HCT116 (cell line): Measurements from ENCODE around the gene ABCA8. TPM values are rescaled to one million over a fixed set of nuclear protein-coding genes. Genes with fewer than 3 reads are reported as not detected.

Experiments
- ATAC-seq: fragments of 200-7000 bp; cut with Tn5 transposase; 2 replicates; pipeline ENCODE4 v1.9.1; 2020; ENCODE audit warnings: mild to moderate bottlenecking, moderate library complexity
- BruUV-seq: library from RNA; stranded (reverse); fragments of 400-500 nt; replicated peaks from 2 replicates; lab custom pipeline; 2021; lab: Mats Ljungman, UMichigan
- CTCF ChIA-PET: fragments of 300-600 bp; sonication (Branson Sonifier 250); formaldehyde crosslinking; loops from one replicate; lab custom pipeline; 2021; ENCODE audit warnings: antibody characterized with exemption; lab: Charles Lee
- POLR2A ChIA-PET: fragments of 300-600, 350-600 bp; sonication (Branson Sonifier 250); formaldehyde crosslinking; loops from one replicate; lab custom pipeline; 2021; ENCODE audit warnings: antibody characterized with exemption; lab: Charles Lee
- RAD21 ChIA-PET, 2 experiments: fragments of 300-600 bp; sonication (Branson Sonifier 250); formaldehyde crosslinking; loops; one replicate each; lab custom pipeline; 2023; ENCODE audit warnings: low total read pairs in 2 of 2; ENCODE audit not compliant: uncharacterized antibody in 2 of 2, unreplicated experiment in 2 of 2, low non-redundant PET in 1 of 2; lab: Charles Lee
- DNase-seq: peaks from one replicate; pipeline ENCODE4 v3.0.0-alpha.2; 2010; ENCODE audit warnings: low read depth, low spot score
- H2AFZ ChIP-seq: fragments of 200-600 bp; shearing (Covaris generic), sonication (generic); 2 replicates; pipeline ENCODE4 v1.6.1; 2017; ENCODE audit warnings: low read depth, mixed run types, mixed read lengths, antibody characterized with exemption, low read length; ENCODE audit not compliant: poor library complexity, severe bottlenecking
- H3K27ac ChIP-seq: 2 replicates; pipeline ENCODE4 v1.5.1; 2012; ENCODE audit warnings: low read depth, low read length
- H3K27me3 ChIP-seq: fragments of 200-600 bp; sonication (generic); 2 replicates; pipeline ENCODE4 v1.6.1; 2016; ENCODE audit warnings: mixed run types, low read length, mixed read lengths; ENCODE audit not compliant: insufficient read depth
- H3K36me3 ChIP-seq, 2 experiments: fragments of 200-500 bp in 1 of 2; fragments of 200-600 bp in 1 of 2; sonication (Bioruptor generic) in 1 of 2; sonication (generic) in 1 of 2; 2 replicates each; pipeline versions ENCODE4 v1.5.1 to v1.6.1; 2014 to 2016; ENCODE audit warnings: low read length in 2 of 2, inconsistent platforms in 1 of 2, mixed read lengths in 1 of 2, mixed run types in 1 of 2; ENCODE audit not compliant: insufficient read depth in 2 of 2, control insufficient read depth in 1 of 2
- H3K4me1 ChIP-seq, 2 experiments: fragments of 200-600 bp in 1 of 2; sonication (generic) in 1 of 2; 2 replicates each; pipeline versions ENCODE4 v1.5.1 to v1.6.1; 2012 to 2017; ENCODE audit warnings: low read length in 2 of 2, inconsistent platforms in 1 of 2, mild to moderate bottlenecking in 1 of 2, mixed read lengths in 1 of 2, mixed run types in 1 of 2, moderate library complexity in 1 of 2; ENCODE audit not compliant: insufficient read depth in 2 of 2, control insufficient read depth in 1 of 2
- H3K4me2 ChIP-seq: fragments of 200-600 bp; sonication (generic); 2 replicates; pipeline ENCODE4 v1.6.1; 2017; ENCODE audit warnings: mixed run types, low read length, mixed read lengths
- H3K4me3 ChIP-seq, 2 experiments: fragments of 200-600 bp in 1 of 2; sonication (generic) in 1 of 2; replicated peaks in 1 of 2; 2 replicates each; pipeline ENCODE4 v1.5.1; 2011 to 2016; ENCODE audit warnings: low read length in 2 of 2, control low read depth in 1 of 2, low read depth in 1 of 2, mild to moderate bottlenecking in 1 of 2, mixed read lengths in 1 of 2, mixed run types in 1 of 2
- H3K79me2 ChIP-seq: fragments of 200-600 bp; sonication (generic); 2 replicates; pipeline ENCODE4 v1.6.1; 2017; ENCODE audit warnings: mild to moderate bottlenecking, mixed run types, low read length, moderate library complexity, mixed read lengths; ENCODE audit not compliant: insufficient read depth
- H3K9ac ChIP-seq: fragments of 200-600 bp; sonication (generic); 2 replicates; pipeline ENCODE4 v1.6.1; 2016; ENCODE audit warnings: low read length, mixed read lengths
- H3K9me2 ChIP-seq: fragments of 200-600 bp; sonication (generic), shearing (Covaris generic); 2 replicates; pipeline ENCODE4 v1.6.1; 2017; ENCODE audit warnings: mixed run types, mild to moderate bottlenecking, moderate library complexity; ENCODE audit not compliant: insufficient read depth
- H3K9me3 ChIP-seq, 2 experiments: fragments of 200-500 bp in 1 of 2; fragments of 200-600 bp in 1 of 2; sonication (Bioruptor generic) in 1 of 2; sonication (generic) in 1 of 2; 2 replicates each; pipeline ENCODE4 v1.6.1; 2014 to 2017; ENCODE audit warnings: low read length in 2 of 2, mixed read lengths in 2 of 2, inconsistent platforms in 1 of 2, low read depth in 1 of 2, mild to moderate bottlenecking in 1 of 2, mixed run types in 1 of 2, moderate library complexity in 1 of 2; ENCODE audit not compliant: control insufficient read depth in 1 of 2, insufficient read depth in 1 of 2
- H4K20me1 ChIP-seq: fragments of 200-600 bp; sonication (generic), shearing (Covaris generic); 2 replicates; pipeline ENCODE4 v1.6.1; 2017; ENCODE audit warnings: mixed run types, mild to moderate bottlenecking, moderate library complexity; ENCODE audit not compliant: insufficient read depth
- CBX3 ChIP-seq: IDR thresholded peaks from 2 replicates; pipeline ENCODE4 v1.6.1; 2012; ENCODE audit warnings: low read depth
- CTCF ChIP-seq, 3 experiments: fragments of 200-600 bp in 1 of 3; sonication (generic) in 1 of 3; IDR thresholded peaks in 2 of 3; conservative IDR thresholded peaks in 1 of 3; 2 replicates each; pipeline ENCODE4 v1.5.1; 2012 to 2017; ENCODE audit warnings: low read depth in 2 of 3, low read length in 2 of 3, antibody characterized with exemption in 1 of 3, borderline replicate concordance in 1 of 3, control low read depth in 1 of 3, mild to moderate bottlenecking in 1 of 3, mixed read lengths in 1 of 3, mixed run types in 1 of 3, moderate library complexity in 1 of 3; ENCODE audit not compliant: insufficient read depth in 1 of 3
- ELF1 ChIP-seq: IDR thresholded peaks from 2 replicates; pipeline ENCODE4 v1.6.1; 2012; ENCODE audit warnings: low read depth, borderline replicate concordance
- EZH2 ChIP-seq: fragments of 200-600 bp; sonication (generic); IDR thresholded peaks from 2 replicates; pipeline ENCODE4 v1.6.1; 2017; ENCODE audit warnings: antibody characterized with exemption, mixed run types
- RAD21 ChIP-seq: IDR thresholded peaks from 2 replicates; pipeline ENCODE4 v1.6.1; 2012; ENCODE audit warnings: low read depth, mild to moderate bottlenecking
- intact Hi-C: fragments of 100-400 bp; cut with micrococcal nuclease; formaldehyde crosslinking; loops from 2 replicates; pipeline ENCODE4 v1.10.0; 2022
- total RNA-seq: library from RNA; stranded (reverse); gene quantifications from one replicate; pipeline ENCODE4 v1.2.1, GENCODE V29; 2021; ENCODE audit not compliant: unreplicated experiment

The ABCA8 gene
- total RNA-seq, 1 experiment from 2014 or later = 0.44 TPM

GRCh38 chr17:68865584-68865983 is 89.6 kb downstream of the ABCA8 start:
- intact Hi-C loops = no loop called here
- no peak for ATAC-seq
- ChIA-PET RAD21 (no interaction called here), CTCF (no interaction called here), POLR2A (no interaction called here)
- no peaks in the 10 kb centered on the region for H3K79me2 ChIP-seq
- H3K27ac ChIP-seq = no peak overlapping the region
- DNase-seq = no peak
- no peaks in the 10 kb centered on the region for H3K4me1 ChIP-seq
- no peak overlapping the region for H3K4me2 ChIP-seq
- no peaks in the 10 kb centered on the region for H3K36me3 ChIP-seq
- H3K27me3 ChIP-seq = no peaks in the 10 kb centered on the region
- H2AFZ ChIP-seq = no peak overlapping the region
- H3K9ac ChIP-seq = no peak overlapping the region
- H4K20me1 ChIP-seq = no peaks in the 10 kb centered on the region
- H3K9me3 ChIP-seq = no peaks in the 10 kb centered on the region
- BruUV-seq = no TSS peak
- TF ChIP-seq CBX3 = no peak
- TF ChIP-seq, all 23 proteins: peak for 0
- Histone ChIP-seq H3K9me2 (no peaks in the 10 kb centered on the region), H3K4me3 (no peak overlapping the region)

GRCh38 chr17:68863091-68863652 is 92.0 kb downstream of the ABCA8 start:
- no peak overlapping the region for H3K9ac ChIP-seq
- peak overlapping the region; percentile 28 for H2AFZ ChIP-seq
- no TSS peak for BruUV-seq
- DNase-seq = no peak
- 0 out of 4 replicates have a peak, but pooled peaks cover 0 to 3% of the 10 kb centered on the region in 2 experiments for H3K36me3 ChIP-seq
- H3K4me2 ChIP-seq = no peak overlapping the region
- no peaks in the 10 kb centered on the region for H3K4me1 ChIP-seq
- H3K4me3 ChIP-seq = no peak overlapping the region
- H4K20me1 ChIP-seq = no peaks in the 10 kb centered on the region
- no peak overlapping the region for H3K27ac ChIP-seq
- ATAC-seq = no peak; the same call in 1 of the 2 replicates
- intact Hi-C loops = no loop called here
- POLR2A ChIA-PET = no interaction called here
- no peaks in the 10 kb centered on the region for H3K79me2 ChIP-seq
- TF ChIP-seq ELF1 (no peak), EZH2 (no peak), RAD21 (no peak), CTCF (IDR thresholded peaks at IDR 0.05 in 2 of 3, conservative IDR thresholded peaks at IDR 0.05 in 1 of 3; ENCODE audit: borderline replicate concordance in 1 of 3, insufficient read depth in 1 of 3, low read depth in 2 of 3, low read length in 2 of 3) (peak in 1 of 3 experiments; percentile 37; a peak in 1 of 6 replicates)
- CTCF ChIA-PET = interaction anchor here (1.0 to 1.2 kb wide), 2 partner anchors 13 to 44 kb away, joined by 4 read pairs; no protein-coding TSS in a partner anchor
- RAD21 ChIA-PET = no interaction called here
- H3K9me2 ChIP-seq = no peaks in the 10 kb centered on the region
- 0 out of 4 replicates have a peak, but pooled peaks cover 0 to 5% of the 10 kb centered on the region in 2 experiments for H3K9me3 ChIP-seq
- H3K27me3 ChIP-seq = no peaks in the 10 kb centered on the region
